Mucosa of descending colon (tissue), 3 donors: ENCODE measurements around the gene ATP1A1. TPM values are rescaled to one million over a fixed set of nuclear protein-coding genes. Genes with fewer than 3 reads are reported as not detected.

Experiments
- ATAC-seq: fragments of 200-7000 bp; cut with Tn5 transposase; one replicate; pipeline ENCODE4 v1.9.1; 2020; ENCODE audit warnings: mild to moderate bottlenecking, moderate library complexity
- DNase-seq, 3 donors: peaks; one replicate each; pipeline ENCODE4 v3.0.0-alpha.2; 2020
- H3K36me3 ChIP-seq: fragments of 200-600 bp; one replicate; pipeline ENCODE4 v1.8.0; 2021; ENCODE audit warnings: low read depth, mild to moderate bottlenecking
- H3K4me1 ChIP-seq: fragments of 200-600 bp; one replicate; pipeline ENCODE4 v1.8.0; 2021; ENCODE audit warnings: low read depth, mild to moderate bottlenecking
- H3K4me3 ChIP-seq: fragments of 200-600 bp; one replicate; pipeline ENCODE4 v1.8.0; 2021; ENCODE audit warnings: mild to moderate bottlenecking
- H3K9me3 ChIP-seq: fragments of 200-600 bp; one replicate; pipeline ENCODE4 v1.8.0; 2021; ENCODE audit warnings: mild to moderate bottlenecking
- CTCF ChIP-seq: fragments of 200-600 bp; IDR thresholded peaks from one replicate; pipeline ENCODE4 v1.8.0; 2022; ENCODE audit warnings: antibody characterized with exemption, mild to moderate bottlenecking
- intact Hi-C, 2 donors: fragments of 100-400 bp; cut with DNase I in 1 of 2; cut with micrococcal nuclease in 1 of 2; formaldehyde crosslinking; loops; one replicate each; pipeline versions ENCODE4 v1.11.0 to v1.11.1; 2022; cut with DNase I, micrococcal nuclease
- total RNA-seq, 3 donors: library from RNA; stranded (reverse); fragmentation: NEBNext Ultra II Directional in 2 of 3; extraction: Animal tissue kit (Norgen Biotek cat#: 25700) in 2 of 3; gene quantifications; one replicate each; pipeline versions ENCODE4 v1.2.1 to v1.2.4, GENCODE V29; 2021 to 2023
- donor health status: DM: no; HTN: no; CAD: no; lungs with moderate emphysema.
- donor health status: DM: no; HTN: no; CAD: no.
- donor health status: DM: no; HTN: yes; CAD: no.

Gene ATP1A1
- total RNA-seq, 3 donors from 2014 or later: 1,136 to 3,461 (median 1,634) TPM

DNA sequence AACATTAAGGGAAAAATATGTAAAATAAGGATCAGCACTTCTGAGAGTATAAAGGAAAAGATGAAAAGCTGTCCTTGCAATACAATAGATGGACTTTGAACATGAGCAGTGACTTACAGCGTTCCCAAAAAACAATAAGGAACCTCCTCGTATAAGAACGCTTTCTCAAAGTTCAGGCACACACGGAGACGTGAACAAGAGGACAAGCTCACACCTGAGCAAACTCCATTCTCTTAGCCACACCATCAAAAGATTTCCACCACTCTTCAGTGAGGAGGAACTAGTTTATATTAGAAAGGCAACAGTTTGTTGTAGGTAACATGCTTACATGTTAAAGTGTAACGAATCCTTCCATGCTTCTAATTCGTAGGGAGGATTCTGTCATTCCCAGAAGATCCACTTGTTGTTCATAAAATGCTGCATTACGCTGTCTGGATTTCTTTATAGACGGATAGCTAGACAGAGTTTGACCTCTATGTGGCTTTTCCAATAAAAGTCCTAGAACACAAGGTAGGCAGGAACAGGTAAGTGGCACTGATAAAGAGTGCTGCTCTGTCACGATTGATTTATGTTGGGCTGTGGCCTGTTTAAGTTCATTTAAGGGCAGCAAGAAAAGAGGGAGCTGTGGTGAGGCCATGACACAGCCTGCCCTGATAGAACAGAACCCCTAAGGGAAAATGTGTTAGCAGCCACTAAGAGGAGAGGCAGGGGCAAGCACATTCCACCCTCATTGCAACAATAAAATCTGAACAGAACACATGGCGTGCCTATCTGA, 37.0 kb upstream of the ATP1A1 start:
- no peaks in the 10 kb centered on the region for H3K36me3 ChIP-seq
- H3K9me3 ChIP-seq: no peaks in the 10 kb centered on the region
- peaks cover 33% of the 10 kb centered on the region for H3K4me1 ChIP-seq
- no peak overlapping the region for H3K4me3 ChIP-seq
- DNase-seq (peak in 1 of 3 donors; percentile 68), ATAC-seq (peak; percentile 76)
- no peak for TF ChIP-seq CTCF
- intact Hi-C loops: loop anchor here in 1 of 2 donors (5.0 to 10.0 kb wide), 2 partner anchors 79 to 161 kb away; no protein-coding TSS in a partner anchor

GRCh38 chr1:116337398-116337797, 35.6 kb upstream of the ATP1A1 start:
- Histone ChIP-seq H3K9me3 (no peaks in the 10 kb centered on the region), H3K4me3 (no peak overlapping the region), H3K4me1 (peaks cover 24% of the 10 kb centered on the region), H3K36me3 (no peaks in the 10 kb centered on the region)
- ATAC-seq: no peak
- intact Hi-C loops: loop anchor here in 1 of 2 donors (5.0 to 10.0 kb wide), 2 partner anchors 80 to 163 kb away; no protein-coding TSS in a partner anchor
- TF ChIP-seq CTCF: no peak
- no peak for DNase-seq

GRCh38 chr1:116338400-116338799, 34.6 kb upstream of the ATP1A1 start:
- H3K4me1 ChIP-seq: peaks cover 21% of the 10 kb centered on the region
- ATAC-seq: no peak
- DNase-seq: no peak
- H3K36me3 ChIP-seq: no peaks in the 10 kb centered on the region
- no peak for TF ChIP-seq CTCF
- H3K9me3 ChIP-seq: no peaks in the 10 kb centered on the region
- no peak overlapping the region for H3K4me3 ChIP-seq
- intact Hi-C loops: loop anchor here in 1 of 2 donors (5.0 to 10.0 kb wide), 2 partner anchors 81 to 164 kb away; no protein-coding TSS in a partner anchor

- intact Hi-C loops: no loop called here
- peaks cover 7% of the 10 kb centered on the region for H3K4me1 ChIP-seq
- H3K9me3 ChIP-seq: no peaks in the 10 kb centered on the region
- no peak for DNase-seq
- no peak for ATAC-seq
- no peak for TF ChIP-seq CTCF
- H3K36me3 ChIP-seq: no peaks in the 10 kb centered on the region
- no peak overlapping the region for H3K4me3 ChIP-seq
Observed at GRCh38 chr1:116340506-116341231, 32.4 kb upstream of the ATP1A1 start.

GRCh38 chr1:116343019-116343418, 30.0 kb upstream of the ATP1A1 start:
- no peak for DNase-seq
- ATAC-seq: no peak
- Histone ChIP-seq H3K36me3 (no peaks in the 10 kb centered on the region), H3K4me3 (no peak overlapping the region), H3K9me3 (no peaks in the 10 kb centered on the region), H3K4me1 (no peaks in the 10 kb centered on the region)
- intact Hi-C loops: no loop called here
- TF ChIP-seq CTCF: no peak
